Left cardiac atrium (tissue), 4 donors: ENCODE data around the gene LRRC40. TPM values are rescaled to one million over a fixed set of nuclear protein-coding genes. Genes with fewer than 3 reads are reported as not detected.
"Not testable (repeated sequence)": the region's sequence is repeated elsewhere in the genome, so short reads cannot be mapped to it uniquely, and the experiment has no call there.

ENCODE experiments used
- ATAC-seq, 2 donors: fragments of 200-7000 bp; cut with Tn5 transposase; one replicate each; pipeline ENCODE4 v1.9.1; 2020; ENCODE audit warnings: mild to moderate bottlenecking in 2 of 2, moderate library complexity in 2 of 2
- DNase-seq: peaks from one replicate; pipeline ENCODE4 v3.0.0-alpha.2; 2020
- intact Hi-C, 2 donors: fragments of 100-400 bp; cut with DNase I; formaldehyde crosslinking; loops; one replicate each; pipeline versions ENCODE4 v1.14.1 to v1.15.1; 2022 to 2023
- long read RNA-seq: library from polyadenylated mRNA; unstranded; transcript quantifications from one replicate; pipeline ENCODE4 v2.0.0, GENCODE V29; 2021
- total RNA-seq, 2 donors: library from RNA; stranded (reverse); fragmentation: NEBNext Ultra II Directional; extraction: Animal tissue kit (Norgen Biotek cat#: 25700); gene quantifications; one replicate each; pipeline ENCODE4 v1.2.1, GENCODE V29; 2021
- donor health status: DM: no; HTN: yes; CAD: no.
- donor health status: DM: no; HTN: yes; CAD: no; lungs with severe emphysema.
- donor health status: DM: yes; HTN: yes; CAD: no.
- donor health status: Dilated cardiomyopathy.

The LRRC40 gene
- 10 to 100 TPM in 1 of 2 donors, 1 to 10 TPM in 1; 8.8 to 12.5 TPM for total RNA-seq
- long read RNA-seq, transcript LRRC40-201 (15 exons, 2,884 nt), result major isoform, 31 of 40 reads
- long read RNA-seq, partial matches to known transcripts, result 5 of 40 reads
- long read RNA-seq, other reads (novel, unspliced or antisense), result 4 of 40 reads

DNA sequence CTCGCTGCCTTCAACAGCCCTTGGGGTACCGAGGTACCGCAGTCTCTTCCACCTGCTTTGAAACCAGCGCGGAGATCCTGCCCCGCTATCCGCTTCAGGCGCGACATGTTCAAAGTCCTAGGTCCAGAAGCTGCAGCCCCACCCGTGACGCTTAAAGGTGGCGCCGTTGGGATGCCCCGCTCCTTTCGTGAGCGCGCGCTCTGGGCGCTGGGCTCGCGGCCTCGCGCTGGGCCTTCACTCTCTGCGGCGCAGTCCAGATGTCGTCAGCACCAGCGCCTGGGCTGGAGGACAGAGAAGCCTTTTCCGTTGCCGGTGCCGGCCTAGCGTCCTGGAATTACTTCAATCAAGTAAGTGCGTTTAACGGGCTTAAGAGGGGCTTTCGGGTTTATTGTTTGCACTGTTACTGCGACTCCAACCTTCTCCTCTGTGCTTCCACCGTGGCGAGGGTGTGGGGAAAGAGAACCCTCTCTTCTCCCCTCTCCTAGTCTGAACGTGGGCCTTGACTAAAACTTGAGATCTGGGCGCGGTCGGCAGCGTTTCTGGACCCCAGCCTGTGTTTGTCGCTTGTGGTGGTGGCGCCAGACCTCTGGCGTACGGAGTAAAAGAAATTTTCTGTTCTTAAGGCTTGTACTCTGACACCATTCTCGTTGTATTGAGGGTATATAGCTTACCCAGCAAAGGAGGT is at the start of gene LRRC40:
TSS of gene LRRC40 (minus strand) at position 146 of the 685 bp plus-strand sequence. CDS start at position 107, 39 bp downstream.
- intact Hi-C loops, result no loop called here
- DNase-seq (peak; percentile 98), ATAC-seq (peak; percentile 99)

DNA sequence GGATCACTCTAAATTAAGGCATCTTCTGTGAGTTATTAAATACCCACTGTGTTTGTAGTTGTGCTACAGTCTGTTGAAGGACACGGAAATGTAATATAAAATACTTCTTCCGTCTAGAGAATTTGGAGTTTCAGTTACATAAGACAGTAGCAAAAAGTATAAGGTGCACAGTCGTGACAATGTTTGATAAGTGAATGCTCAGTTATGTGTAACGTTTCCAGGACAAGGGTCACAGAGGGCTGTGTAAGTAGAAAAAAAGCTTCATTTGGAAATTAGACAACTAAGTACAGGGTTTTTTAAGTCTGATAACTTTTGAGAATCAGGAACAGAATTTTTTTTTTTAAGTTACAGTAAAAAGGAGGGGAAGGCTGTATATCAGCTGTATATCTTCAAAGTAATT is 43.4 kb upstream of the LRRC40 start:
- ATAC-seq, result peak in 1 of 2 donors; percentile 44
- DNase-seq, result no peak
- intact Hi-C loops, result loop anchor here in 1 of 2 donors (10.0 kb wide), 1 partner anchor 816 kb away; no protein-coding TSS in a partner anchor

DNA sequence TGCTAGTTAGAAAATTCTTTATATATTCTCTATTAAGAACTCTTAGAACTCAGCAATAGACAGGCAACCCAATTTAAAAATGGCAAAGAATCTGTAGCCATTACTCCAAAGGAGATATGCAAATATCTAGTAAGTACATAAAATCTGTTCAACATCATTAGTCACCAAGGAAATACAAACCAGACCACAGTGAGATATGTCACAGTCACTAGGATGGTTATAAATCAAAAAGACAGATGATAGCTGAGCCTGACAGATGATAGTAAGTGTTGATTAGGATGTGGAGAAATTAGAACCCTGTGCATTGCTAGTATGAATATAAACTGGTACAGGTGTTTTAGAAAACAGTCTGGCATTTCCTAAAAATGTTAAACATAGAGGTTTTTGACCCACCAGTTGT is 42.4 kb upstream of the LRRC40 start:
- ATAC-seq, result no peak
- intact Hi-C loops, result loop anchor here in 1 of 2 donors (10.0 kb wide), 1 partner anchor 817 kb away; no protein-coding TSS in a partner anchor
- DNase-seq, result no peak

DNA sequence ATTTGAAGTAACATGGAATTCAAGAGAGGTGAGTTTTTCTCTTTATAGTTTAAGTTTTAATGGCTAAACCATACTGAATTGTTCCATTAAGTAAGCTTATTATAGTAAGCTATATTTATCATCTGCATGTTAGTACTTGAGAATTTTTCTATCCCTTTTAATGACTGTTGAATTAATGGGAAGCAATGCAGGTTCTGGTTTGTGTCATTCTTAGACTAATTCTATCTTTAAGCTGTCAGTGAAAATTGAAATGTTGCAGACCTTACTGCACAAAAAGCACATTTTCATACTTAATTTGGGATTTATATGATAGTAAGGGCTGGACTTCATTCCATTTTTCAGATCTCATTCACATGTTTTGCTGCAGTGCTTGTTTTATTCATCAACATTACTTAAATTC is 41.7 kb upstream of the LRRC40 start:
- DNase-seq (no peak), ATAC-seq (no peak)
- intact Hi-C loops, result loop anchor here in 1 of 2 donors (10.0 kb wide), 1 partner anchor 818 kb away; no protein-coding TSS in a partner anchor

DNA sequence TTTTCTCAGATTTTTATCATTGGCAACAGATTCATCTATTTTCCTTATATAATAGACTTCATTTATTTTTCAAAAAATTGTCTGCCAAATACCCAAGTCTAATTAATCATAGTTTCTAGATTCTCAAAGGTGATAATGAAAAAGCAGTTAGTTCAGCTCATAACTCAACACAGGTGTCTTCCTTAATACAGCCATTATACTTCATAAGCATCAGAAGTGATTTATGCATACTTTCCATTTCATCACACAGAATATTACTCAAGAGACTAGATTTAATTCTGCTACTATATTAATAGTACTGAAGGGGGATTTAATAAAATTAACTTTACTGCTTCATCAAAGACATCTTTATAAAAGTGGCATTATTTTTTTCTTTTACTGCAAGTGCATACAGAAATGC is 34.6 kb upstream of the LRRC40 start:
- DNase-seq, result no peak
- intact Hi-C loops, result loop anchor here in 1 of 2 donors (10.0 kb wide), 2 partner anchors 45 to 825 kb away; no protein-coding TSS in a partner anchor
- no peak for ATAC-seq

DNA sequence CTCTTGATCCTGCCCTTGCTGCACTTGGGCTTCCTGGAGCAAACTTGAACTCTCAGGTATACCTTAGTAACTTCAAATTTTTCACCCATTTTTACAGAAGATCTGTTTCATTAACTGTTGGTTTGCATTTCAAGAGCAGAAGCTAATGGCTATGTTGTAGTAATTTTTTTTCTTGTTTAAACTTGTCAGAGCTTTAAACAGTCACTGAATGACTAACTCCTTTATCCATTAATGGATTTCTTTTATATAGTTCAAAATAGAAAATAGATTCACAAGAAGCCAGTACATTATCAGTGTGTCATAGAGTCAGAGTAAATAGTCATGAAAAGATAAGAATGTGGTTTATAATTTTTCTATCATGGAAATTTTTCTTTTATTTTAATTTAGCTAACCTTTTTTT is 29.4 kb upstream of the LRRC40 start:
- DNase-seq (no peak), ATAC-seq (no peak)
- intact Hi-C loops, result loop anchor here in 1 of 2 donors (10.0 kb wide), 1 partner anchor 50 kb away; no protein-coding TSS in a partner anchor

DNA sequence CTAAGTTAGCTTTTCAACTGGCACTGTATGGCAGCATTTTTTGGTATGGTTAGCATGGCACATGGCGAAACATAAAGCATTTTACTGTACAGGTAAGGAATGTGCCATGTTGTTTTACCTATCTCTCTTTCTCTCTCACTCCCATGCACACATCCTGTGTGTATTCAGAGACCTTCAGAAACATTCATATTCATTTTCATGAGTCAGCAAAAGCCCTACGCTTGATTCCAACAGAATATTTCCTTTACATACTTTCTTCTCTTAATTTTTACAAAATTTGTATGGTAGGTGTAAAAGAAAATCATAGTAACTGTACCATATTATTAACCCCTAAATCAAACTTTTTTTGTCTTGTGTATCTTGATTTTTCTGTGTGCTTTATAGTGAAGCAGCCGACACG is 26.1 kb upstream of the LRRC40 start:
- DNase-seq (no peak), ATAC-seq (no peak)
- intact Hi-C loops, result loop anchor here in 1 of 2 donors (10.0 kb wide), 1 partner anchor 53 kb away; no protein-coding TSS in a partner anchor

DNA sequence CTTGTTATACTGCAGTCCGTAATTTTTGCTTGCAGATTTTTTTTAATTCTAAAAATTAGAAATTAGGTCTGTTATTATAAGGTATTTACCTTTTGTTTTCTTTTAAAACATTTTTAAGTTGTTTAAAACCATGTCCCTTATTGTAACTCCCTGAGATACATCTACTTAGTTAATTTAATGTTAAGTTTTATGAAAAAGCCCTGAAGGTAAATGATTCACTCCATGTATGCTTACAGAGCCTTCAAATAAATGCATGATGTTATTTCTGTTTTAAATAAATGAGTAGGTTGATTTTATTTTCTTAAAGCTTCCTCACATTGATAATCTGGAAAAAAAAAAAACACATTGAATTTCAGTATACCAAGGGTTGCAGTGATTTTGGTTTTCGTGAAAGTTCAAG is 23.3 kb upstream of the LRRC40 start:
- DNase-seq (no peak), ATAC-seq (no peak)
- intact Hi-C loops, result no loop called here

DNA sequence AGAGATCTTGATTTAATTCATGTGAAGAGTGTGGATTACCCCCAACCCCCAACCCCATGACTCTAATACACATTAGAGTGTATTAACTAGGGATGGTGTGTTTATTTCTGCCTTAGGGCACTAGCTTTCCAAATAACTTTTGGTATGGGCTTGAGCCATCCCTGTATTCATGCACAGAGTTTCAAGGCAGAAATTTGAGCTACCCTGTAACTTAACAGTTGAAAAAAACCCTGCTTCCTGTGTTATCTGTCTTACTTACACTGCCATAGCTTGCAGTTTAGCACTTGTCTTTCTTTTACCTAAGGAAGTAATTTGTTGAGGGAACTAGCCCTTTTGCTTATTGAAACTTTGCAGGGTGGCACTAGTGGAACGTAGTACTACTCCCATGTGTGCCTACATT is 22.1 kb upstream of the LRRC40 start:
- ATAC-seq (no peak), DNase-seq (no peak)
- intact Hi-C loops, result no loop called here

DNA sequence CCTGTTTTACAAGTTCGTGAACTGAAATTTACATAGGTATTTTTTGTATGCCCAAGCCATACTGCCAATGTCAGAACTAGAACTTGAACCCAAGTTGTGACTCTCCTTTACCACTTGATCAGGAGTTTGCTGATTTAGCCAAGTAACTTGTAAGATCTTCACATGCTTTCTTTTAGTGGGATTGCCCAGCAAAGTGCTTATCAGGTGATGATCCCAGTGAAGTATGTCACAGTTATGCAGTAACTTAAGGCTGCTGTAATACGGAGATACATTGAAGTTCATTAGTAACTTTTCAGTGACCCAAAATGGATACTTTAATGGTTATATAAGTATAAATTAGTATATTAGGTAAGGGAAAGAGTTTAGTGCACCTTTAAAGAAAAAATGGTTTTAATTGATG is 19.6 kb upstream of the LRRC40 start:
- DNase-seq (no peak), ATAC-seq (no peak)
- intact Hi-C loops, result no loop called here

DNA sequence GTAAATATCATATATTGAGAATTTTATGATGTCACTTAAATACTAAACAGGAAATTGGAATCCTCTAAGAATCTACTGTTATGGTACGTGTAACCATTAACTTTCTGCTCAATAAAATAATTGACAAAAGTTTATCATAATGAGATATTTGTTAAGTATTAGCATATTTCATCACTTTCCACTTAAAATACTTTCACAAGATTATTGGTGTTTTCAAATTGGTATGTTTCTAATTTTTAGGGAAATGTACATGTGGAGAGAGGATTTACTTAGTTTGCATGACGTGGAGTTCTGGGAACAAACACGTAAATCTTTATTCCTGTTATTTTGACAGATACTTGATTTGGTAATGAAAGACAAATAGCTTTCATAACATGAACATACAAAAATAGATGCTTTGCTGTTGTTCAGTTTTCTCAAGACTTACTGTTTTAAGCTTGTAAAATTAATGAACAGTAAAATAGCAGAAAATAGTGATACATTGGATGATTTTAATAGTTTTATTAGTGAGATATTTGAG is 17.4 kb upstream of the LRRC40 start:
- ATAC-seq, result no peak
- no peak for DNase-seq
- intact Hi-C loops, result no loop called here

DNA sequence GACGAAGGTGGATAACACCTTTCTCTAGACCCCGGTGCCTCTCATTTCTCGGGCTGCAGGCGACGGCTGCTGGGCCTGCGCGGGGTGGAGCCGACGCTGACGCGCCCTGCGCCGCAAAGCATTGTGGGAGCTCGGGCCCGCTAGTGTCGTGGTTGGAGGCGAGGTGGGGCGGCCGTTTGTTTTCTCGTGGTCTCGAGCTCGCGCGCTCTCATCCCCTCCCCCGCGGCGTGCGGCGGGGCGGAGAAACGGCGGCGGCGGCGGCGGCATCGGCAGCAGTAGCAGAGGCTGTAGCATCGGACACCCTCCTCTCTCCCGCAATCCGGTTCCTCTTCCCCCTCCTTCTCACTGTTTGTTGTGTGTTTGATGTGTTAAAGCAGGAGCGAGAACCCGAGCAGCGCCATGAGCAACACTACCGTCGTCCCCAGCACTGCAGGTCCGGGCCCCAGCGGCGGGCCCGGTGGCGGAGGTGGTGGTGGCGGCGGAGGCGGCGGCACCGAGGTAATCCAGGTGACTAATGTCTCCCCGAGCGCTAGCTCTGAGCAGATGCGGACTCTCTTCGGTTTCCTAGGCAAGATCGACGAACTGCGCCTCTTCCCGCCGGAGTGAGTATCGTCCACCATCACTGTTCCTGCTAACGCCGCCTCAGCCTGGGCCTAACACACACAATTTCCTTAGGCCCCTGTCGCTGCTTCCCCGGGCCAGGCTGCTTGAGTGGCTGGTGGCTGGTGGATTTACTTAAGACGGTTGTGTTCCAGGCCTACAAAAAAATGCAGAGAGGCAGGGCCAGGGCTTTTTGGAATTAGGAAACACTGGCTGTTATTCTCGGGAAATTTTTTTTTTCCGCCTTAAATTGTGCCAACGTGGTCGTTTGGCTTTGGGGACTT is 16.1 kb upstream of the LRRC40 start, which contains the start of gene SRSF11:
TSS of gene SRSF11 (plus strand) at position 143 of the 884 bp plus-strand sequence. CDS start at position 400, 257 bp downstream.
- ATAC-seq, result peak; percentile 100
- intact Hi-C loops, result no loop called here
- DNase-seq, result peak; percentile 97

DNA sequence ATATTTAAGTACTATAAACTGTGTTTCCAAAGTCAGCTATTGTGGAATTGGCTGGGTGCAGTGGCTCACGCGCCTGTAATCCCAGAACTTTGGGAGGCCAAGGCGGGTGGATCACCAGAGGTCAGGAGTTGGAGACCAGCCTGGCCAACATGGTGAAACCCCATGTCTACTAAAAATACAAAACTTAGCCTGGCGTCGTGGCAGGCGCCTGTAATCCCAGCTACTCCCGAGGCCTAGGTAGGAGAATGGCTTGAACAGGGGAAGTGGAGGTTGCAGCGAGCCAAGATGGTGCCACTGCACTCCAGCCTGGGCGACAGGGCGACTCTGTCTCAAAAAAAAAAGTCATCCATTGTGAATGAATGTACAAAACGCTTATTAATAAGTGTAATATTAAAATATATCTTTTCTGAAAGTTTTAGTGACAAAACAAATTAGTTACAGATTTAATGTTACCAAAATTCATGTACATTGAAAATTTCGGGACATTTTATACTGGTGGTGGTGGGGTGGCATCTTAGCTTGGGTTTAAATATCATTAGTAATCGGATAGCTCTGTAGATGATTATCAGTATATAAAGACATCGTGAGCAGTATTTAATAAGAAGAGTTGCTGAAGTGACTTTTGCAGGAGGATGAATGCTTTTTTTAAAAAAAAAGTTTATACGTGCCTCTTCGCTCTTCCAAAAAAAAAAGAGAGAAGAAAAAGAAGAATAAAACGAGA is 15.3 kb upstream of the LRRC40 start:
- intact Hi-C loops, result no loop called here
- DNase-seq, result no peak
- no peak for ATAC-seq

DNA sequence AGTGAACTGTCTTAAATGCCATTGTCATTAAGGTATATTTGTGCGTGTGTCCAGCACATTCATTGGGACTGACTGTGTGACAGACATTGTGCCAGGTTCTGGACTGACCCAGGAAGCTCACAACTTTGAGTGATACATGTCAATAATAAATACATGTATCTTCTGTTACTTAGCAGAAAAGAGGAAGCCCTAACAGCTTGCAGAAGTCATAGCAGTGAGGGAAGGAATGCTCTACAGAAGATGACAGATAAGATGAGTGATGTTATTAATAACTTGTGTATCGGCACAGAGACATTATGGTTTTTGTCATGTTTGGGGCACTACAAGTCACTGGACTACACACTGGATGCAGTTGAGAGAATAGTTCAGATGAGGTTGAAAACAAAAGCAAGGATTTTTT is 14.6 kb upstream of the LRRC40 start:
- intact Hi-C loops, result no loop called here
- no peak for DNase-seq
- no peak for ATAC-seq

DNA sequence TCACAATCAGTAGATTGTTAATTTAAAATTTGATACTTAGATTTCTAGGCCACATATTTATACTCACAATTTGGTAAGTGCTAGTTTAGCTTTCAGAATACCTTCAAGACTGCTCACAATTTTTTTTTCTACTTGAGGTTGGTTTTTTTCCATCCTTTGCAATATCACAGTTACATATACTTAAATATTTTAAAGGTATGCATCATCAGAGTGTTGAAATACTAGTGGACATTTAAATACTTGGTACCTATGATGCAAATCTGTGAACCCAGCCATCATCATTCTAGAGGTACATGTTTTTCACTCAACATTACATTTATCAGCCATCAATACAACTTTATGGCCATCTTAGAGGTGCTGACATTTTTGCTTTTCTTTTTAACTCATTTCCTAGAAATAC is 6.2 kb upstream of the LRRC40 start:
- intact Hi-C loops, result no loop called here
- no peak for ATAC-seq
- DNase-seq, result no peak

DNA sequence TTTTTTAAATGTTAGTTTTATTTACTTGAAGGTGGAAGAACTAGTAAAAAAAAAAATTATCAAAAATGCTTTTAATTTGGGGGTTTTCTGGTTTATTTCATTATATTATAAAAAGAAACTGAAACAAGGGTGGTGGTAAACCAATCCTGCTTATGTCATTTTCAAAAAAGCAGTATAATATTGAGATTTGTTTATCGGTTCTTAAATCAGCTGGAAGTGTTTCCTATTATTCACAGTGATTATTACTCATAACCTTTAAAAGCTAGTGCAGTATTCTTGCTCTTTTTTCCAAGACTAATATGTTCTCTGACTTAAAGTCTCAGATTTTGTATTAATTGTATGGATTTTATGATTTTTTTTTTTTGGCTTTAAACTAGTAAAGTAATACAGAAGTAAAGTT is 5.4 kb upstream of the LRRC40 start:
- no peak for ATAC-seq
- intact Hi-C loops, result no loop called here
- no peak for DNase-seq

DNA sequence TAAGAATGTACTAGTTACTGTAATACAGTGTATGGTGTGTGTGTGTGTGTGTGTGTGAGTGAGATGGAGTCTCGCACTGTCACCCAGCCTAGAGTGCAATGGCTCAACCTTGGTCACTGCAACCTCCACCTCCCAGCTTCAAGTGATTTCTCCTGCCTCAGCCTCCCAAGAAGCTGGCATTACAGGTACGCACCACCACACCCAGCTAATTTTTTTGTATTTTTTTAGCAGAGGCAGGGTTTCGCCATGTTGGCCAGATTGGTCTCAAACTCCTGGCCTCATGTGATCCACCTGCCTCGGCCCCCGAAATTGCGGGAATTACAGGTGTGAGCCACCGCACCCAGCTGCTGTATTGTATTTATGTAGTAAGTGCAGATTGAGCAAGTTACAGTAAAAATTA is 2.9 kb upstream of the LRRC40 start:
- ATAC-seq (no peak), DNase-seq (no peak)
- intact Hi-C loops, result no loop called here

DNA sequence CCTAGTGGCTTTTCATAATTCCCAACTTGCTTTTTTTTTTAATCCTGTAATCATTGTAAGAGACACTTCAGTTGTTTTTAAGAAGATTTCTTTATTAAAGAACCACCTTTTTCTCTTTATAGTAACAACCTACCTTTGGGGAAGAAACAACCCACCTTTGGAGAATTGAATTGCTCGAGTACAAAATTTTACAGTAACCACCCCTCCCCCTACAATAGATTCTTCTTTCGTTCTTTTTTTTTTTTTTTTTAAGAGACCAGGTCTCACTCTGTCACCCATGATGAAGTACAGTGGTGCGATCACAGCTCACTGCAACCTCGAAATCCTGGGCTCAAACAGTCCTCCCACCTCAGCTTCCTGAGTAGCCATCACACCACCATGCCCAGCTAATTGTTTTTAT is 2.1 kb upstream of the LRRC40 start:
- DNase-seq (no peak), ATAC-seq (no peak)
- intact Hi-C loops, result no loop called here

DNA sequence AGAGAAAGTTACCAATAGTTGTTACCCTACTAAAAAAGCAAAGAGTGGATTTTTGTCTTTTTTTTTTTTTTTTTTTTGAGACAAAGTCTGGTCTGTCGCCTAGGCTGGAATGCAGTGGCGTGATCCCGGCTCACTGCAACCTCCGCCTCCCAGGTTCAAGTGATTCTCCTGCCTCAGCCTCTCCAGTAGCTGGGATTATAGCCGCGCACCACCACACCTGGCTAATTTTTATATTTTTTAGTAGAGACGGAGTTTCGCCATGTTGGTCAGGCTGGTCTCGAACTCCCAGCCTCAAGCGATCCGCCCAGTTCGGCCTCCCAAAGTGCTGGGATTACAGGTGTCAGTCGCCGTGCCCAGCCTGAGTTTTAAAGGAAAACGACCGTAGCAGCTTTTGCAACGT is 1.5 kb upstream of the LRRC40 start:
- intact Hi-C loops, DNase-seq, ATAC-seq: not testable (repeated sequence)
